HG03432 (cell line): ENCODE measurements around the gene TC2N.
"Not testable (repeated sequence)": the region's sequence is repeated elsewhere in the genome, so short reads cannot be mapped to it uniquely, and the experiment has no call there.

Source experiments
- ATAC-seq: cut with Tn5 transposase; IDR thresholded peaks from one replicate; pipeline ENCODE4 v1.9.1; 2021; ENCODE audit warnings: mild to moderate bottlenecking, moderate library complexity; ENCODE audit not compliant: unreplicated experiment

Gene TC2N

DNA sequence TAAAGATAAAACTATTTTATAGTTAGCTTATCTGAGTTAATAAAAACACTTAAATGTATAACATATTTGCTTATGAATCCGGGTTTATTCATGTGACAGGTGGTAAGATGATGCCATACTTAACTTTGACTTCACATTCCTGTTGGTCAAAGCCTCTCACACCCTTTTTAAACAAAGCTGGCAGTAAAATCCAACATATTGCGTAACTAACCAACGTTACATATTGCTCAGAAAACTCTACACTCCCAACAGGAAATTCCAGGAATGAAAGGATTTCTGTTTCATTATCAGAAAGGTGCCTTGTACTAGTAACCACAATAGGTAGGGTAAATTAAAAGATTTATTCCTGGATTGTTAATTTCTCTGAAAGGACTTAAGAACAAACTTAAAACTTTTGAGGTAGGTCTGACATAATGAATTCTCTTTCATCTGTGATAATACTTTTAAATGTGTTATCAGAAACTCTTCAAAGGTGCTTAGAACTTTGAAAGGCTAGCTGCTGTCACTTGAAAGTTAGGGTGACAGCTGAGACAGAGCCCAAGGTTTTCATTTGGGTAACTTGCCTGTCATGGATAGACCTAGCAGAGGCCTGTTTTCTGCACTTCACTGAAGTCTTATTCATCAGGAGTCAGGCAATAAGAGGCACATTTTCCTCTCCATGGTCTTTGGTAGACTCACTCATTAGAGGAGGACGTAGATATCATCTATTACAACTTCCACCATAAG lies 111.6 kb downstream of the TC2N start:
- no peak for ATAC-seq

DNA sequence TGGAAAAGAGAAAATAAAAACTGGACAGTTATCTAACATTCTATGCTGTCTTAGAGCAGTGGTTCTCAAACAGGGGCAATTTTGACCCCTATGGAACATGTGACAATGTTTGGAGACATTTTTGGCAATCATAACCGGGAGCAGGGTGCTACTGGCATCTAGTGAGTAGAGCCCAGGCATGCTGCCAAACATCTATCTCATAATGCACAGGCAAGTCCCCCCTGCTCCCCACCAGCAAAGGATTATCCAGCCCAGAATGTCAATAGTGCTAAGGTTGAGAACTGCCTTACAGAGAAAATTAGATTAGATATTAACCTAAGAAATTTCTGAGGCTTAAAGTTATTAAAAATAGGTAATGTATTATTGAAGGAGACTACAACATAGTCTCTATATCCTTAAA lies 112.5 kb downstream of the TC2N start:
- no peak for ATAC-seq

DNA sequence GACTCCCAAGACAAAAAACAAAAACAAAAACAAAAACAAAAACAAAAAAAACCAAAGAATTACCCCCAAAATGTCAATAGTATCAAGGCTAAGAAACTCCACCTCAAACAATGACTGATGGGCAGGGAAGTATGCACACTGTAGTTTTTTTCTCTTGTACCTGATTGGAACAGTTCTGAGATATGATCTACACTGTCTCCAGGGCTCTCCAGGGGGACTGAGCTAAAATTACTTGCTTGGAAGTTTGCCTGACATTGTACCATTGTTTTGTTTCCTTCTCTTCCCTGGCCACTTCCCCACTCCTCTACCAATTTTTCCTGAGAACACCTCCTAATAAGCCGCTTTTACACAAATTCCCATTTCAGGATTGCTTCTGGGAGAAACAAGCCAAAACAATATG lies 113.2 kb downstream of the TC2N start:
- no peak for ATAC-seq

DNA sequence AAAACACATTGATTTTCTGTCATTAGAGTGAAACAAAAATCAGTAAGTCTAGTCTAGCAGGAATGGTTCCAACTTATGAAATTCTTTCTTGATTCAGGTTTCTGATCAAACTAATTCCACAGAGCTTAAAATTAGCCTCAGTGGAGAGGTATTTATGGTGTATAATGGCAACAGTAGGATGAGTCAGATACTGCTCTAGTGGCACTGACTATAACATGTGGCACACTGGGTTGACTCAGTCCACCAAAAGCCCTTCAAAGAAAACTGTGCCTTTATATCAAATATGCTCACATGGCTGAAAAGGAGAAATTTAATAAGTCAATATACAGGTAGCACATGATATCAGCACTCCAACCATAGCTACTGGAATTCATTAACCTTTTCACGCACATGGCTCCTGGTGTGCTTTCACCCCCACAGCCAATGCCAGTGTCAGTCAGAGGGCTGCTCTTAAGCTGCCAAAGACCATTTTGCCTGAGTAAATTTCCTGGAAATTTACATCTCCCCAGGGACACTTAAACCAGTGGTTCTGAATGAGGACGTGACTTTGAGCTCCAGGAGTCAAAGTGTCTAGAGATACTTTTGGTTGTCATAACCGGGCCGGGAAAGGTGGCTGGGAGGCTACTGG lies 113.7 kb downstream of the TC2N start:
- ATAC-seq: no peak

DNA sequence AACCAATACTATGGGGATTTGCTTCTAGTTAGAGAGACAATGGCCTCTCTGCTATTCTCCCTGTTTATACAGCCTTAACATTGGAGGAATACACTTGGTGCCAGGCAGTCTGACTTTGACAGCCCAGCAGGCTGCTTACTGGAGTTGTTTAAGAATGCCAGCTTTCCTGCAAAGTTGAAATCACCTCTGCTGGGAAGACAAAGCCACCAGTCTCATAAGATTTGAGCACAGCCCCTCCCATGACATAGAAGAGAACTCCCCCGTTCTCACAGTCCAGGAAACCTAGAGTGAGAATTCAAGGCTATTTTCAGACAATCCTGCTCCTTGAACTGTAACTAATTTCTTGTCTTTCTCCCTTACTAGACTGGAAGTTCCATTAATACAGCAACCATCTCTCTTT lies 114.4 kb downstream of the TC2N start:
- no peak for ATAC-seq

DNA sequence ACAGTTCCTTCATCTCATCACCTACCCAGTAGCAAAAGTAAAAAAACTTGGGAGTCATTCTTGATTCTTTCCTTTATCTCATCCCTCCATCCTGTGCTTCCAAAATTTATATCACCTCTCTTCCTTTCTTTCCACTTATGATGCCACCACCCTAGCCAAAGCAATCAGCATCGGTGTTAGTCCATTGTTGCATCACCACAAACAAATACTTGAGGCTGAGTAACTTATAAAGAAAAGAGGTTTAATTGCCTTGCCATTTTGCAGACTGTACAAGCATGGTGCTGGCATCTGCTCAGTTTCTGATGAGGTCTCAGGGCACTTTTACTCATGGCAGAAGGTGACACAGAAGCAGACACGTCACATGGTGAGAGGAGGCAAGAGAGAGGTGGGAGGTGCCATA lies 115.6 kb downstream of the TC2N start:
- ATAC-seq: no peak

DNA sequence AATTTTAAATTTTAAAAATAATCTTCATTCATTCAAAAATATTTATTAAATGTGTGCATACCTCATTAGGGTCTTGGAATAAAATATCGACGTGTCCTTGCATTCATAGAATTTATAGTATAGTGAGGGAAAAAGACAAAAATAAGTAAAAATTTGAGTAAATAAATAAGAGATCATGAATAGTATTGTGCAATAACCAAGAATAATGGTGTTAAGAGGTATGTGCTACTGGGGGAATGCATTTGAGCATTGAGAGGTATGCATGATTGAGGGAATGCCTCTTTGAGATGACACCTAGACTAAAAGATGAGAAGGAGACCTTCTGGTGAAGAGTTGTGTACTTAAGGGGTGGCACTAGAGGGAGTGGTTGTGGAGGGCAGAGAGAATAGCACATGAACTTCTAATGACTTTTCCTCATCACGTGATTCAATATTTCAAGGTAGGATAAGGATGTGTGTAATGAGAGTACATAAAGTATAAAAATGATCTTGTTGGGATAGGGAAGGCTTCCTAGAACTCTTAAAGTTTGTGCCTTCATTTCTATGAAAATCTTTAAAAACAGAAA lies 116.6 kb downstream of the TC2N start:
- no peak for ATAC-seq

DNA sequence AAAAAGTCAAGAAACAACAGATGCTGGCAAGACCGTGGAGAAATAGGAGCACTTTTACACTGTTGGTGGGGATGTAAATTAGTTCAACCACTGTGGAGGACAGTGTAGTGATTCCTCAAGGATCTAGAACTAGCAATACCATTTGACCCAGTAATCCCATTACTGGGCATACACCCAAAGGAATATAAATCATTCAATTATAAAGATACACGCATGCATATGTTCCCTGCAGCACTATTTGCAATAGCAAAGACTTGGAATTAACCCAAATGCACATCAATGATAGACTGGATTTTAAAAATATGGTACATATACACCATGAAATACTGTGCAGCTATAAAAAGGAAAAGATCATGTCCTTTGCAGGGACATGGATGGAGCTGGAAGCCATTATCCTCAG lies 117.5 kb downstream of the TC2N start:
- no peak for ATAC-seq

DNA sequence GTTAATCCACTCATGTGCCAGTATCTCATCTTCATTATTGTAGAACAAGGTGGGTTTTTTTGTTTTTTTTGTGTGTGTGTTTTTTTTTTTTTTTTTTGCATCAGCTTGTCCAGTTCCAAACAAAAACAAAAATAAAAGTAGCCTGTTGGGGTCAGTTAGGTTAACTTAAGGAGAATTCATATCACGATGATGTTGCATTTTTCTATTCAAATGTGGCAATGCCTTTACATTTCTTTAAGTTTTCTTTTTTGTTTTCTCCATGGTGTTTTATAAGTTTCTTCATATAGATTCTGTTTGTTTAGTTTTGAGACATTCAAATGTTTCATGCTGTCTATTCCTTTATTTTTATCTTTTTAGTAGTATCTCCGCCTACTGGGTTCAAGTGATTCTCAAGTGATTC lies 119.3 kb downstream of the TC2N start:
- ATAC-seq: no peak

DNA sequence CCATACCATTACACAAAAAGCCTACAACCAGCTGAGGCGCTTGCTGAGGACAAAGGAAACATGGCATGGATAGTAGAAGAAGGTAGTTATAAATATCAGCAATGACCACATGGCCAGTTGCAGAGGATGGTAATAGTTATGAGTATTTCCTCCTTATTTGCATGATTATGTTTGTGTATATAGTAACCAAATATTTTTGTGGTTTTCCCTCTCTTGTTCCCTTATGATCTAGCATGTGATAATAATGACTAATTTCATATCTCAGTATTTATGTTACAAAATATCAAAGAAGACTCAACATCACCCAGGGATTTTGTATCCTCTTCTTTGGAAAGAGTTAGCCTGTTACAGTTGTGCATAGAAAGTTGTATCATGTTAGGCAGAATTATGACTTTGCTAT lies 122.0 kb downstream of the TC2N start:
- ATAC-seq: no peak

DNA sequence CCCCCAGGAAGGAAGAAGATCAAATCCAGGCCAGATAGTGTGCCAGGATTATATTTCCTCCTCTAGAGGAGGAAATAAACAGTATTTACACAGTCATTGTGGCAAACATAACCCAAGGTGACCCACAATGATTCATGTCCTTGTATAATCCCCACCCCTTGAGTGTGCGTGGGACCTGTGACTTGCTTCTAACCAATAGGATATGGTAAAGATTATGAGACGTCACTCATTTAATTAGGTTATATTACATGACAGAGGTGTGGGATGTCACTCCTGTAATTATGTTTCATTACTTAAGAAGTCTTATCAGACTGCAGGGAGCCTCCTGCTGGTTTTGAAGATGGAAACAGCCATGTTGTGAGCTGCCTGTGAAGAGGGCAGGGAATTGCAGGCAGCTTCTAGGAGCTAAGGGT lies 123.3 kb downstream of the TC2N start:
- no peak for ATAC-seq

DNA sequence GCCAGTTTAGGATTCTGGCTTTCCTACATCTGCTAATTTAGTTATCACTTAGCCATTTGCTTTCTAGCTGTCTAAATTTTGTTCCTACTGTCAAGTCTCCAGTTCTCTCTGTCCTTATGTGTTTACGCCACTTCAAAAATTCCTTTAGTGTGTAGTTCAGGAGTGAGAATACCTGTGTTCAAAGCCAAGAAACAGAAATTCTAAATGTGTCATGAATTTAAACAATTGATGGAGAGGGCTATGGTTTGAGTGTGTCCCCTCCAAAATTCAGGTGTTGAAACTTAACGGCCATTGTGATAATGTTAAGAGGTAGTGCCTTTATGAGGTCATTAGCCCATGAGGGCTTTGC lies 124.1 kb downstream of the TC2N start:
- ATAC-seq: no peak

DNA sequence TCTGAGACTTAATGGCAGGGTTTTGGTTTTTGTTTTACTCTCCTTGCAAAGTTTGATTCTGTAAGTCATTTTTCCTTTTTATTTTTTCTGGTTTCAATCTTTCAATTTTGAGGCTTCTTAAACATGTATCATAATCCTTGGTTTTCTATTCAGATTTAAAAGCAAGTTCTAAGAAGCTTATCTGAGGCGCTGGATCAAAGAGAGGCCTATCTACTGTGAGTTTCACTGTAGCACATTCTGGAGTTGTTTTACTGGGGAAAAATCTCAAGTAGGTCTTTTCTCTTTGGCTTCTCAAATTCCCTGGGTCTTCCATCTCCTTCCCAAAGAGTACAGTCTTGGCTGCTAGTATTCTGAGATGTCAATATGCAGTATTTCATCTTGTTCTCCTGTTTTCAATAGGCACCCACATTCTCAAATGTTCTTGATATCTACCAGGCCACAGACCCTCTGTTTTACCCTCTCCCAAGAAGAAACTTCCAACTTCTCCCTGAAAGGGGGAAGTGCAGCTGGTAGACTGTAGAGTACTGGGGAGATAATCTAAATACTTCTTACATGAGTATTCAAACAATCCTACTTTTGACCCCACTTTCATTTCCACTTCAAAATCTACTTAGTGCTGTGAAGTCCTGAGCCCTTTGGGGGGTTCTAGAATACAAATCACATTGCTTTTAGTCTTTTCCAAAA lies 124.6 kb downstream of the TC2N start:
- no peak for ATAC-seq

DNA sequence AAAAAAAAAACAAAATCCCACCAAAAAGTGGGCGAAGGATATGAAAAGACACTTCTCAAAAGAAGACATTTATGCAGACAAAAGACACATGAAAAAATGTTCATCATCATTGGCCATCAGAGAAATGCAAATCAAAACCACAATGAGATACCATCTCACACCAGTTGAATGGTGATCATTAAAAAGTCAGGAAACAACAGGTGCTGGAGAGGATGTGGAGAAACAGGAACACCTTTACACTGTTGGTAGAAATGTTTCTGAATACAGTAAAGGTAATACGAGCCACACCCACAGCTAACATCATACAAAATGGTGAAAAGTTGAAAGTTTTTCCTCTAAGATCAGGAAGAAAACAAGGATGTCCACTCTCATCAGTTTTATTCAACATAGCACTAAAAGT lies 127.5 kb downstream of the TC2N start:
- ATAC-seq: not testable (repeated sequence)

DNA sequence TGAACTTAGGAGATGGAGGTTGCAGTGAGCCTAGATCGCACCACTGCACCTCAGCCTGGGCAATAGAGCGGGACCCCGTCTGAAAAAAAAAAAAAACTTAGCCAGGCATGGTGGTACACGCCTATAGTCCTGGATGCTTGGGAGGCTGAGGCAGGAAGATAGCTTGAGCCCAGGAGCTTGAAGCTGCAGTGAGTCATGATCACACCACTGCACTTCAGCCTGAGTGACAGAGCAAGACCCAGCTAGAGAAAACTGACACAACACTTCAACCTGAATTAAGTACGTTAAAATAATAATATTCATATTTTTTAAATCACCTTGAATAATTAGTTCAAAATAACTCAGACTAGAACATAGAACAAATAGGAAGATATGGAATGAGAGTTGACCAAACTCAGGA lies 129.7 kb downstream of the TC2N start:
- no peak for ATAC-seq

DNA sequence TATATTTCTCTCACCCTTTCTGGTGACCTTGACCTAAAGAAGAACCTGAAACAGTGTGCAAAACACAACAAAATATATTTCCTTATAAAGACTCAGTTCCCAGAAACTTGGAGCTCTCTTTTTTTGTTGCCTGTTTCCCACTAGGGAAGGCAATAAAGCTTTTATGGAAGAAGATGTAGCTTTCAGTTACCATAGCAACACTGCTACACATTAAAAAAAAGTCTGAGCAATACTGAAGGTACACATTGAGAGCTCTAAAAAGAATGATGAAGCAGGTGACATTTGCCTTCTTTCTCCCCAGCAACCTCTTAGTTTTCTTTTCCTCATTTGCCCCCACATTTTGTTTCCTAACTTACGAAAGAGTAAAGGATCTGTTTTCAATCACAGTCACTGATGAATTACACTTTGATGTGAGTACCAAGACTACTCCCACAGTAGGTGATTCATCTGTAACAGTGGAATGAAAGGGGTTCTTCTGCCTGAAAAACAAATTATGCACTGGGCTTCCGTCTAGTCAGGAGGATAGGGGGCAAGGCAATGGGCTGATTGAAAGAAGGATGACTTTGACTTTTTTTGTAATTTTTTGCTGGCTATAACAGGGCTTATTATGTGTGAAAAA lies 134.4 kb downstream of the TC2N start:
- no peak for ATAC-seq

DNA sequence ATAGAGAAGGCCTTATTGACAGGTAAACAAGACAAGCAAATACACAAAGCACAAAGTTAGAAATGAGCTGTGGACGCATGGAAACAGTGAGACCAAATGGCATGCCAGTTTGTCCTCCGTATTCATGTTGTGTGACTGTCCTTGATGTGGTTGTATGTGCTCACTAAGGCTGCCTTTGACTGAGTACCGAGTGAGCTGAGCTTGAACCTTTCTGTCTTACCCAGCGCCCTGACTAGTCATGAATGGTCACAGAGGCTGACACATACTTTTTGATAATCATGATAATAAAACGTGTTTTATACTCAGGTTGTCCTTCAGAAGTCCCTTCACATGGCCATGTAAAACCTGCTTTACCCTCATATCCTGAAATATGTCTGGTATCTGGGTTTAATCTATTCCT lies 134.9 kb downstream of the TC2N start:
- no peak for ATAC-seq

DNA sequence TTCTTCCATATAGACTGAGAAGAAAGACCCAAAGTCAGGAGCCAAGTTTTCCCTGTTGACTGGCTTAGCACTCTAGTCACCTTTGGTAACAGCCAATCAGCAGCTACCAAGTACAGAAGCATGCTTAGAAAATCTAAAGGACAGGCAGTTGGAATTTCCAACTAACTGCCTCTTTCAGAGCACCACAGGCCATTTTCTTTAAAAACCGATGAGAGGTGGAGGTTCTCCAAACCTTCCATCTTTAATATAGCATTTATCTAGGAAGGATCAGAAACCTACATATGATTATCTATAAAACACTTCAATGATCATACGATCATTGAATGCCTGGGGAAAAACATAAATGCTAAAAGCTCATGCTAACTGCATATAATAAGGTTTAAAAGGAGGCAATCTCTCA lies 135.3 kb downstream of the TC2N start, which contains the start of gene CATSPERB:
TSS of gene CATSPERB (minus strand) at position 101 of the 400 bp plus-strand sequence. CDS start 2,607 bp downstream, outside the sequence.
- ATAC-seq: no peak

DNA sequence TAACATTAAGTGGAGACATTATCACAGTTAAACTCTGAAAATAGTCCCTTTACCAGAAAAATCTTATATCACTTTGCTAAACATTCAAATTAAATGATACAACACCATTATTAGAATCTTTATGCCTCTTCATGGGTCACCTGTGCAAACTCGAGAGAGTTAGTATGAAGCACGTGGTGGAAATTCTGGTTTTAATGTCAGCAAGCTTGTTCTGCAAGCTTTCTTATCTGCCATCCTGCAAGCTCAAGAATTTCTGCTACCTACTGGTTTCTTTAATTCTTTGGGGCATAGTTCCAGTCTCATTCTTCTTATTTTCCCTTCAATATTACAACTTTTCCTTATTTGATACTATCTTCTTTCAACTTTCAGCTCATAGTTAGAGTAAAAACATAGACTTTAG lies 136.3 kb downstream of the TC2N start:
- ATAC-seq: no peak

DNA sequence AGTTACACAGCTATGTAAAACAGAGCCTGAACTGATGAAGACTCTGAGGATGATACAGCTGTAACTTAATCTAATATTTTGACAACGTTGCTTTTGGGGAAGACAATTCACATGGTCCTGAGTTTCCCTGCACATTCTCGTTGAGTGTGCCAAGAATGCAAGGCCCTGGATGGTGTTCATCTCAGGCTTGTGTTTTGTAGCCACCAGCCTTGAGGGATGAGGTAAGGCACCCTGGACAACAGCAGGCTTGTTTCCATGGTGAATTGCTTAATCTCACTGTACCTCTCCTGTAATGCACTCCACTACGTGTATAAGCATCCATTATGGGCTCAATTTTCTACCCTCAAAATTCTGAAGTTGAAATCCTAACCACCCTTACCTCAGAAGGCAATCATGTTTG lies 137.6 kb downstream of the TC2N start:
- ATAC-seq: no peak
